ENCODE measurements around the gene ZNF365. TPM values are rescaled to one million over a fixed set of nuclear protein-coding genes. Genes with fewer than 3 reads are reported as not detected.
A peak's percentile ranks its signal among the peaks of the same experiment; 100 is the strongest.

The ZNF365 gene
- total and polyA plus RNA-seq, 9 of the 15 experiments (the other 6 are each of a cell fraction or from before 2014, with no cell fraction given): 0.03 to 0.04 TPM; not detected in 7

- TF ChIP-seq HMG20A (CRISPR knock-in tag; conservative IDR thresholded peaks at IDR 0.05) (no peak), TCF7L2 (IDR thresholded peaks at IDR 0.05; ENCODE audit: low read depth, low read length) (no peak), EWSR1 (IDR thresholded peaks at IDR 0.05; ENCODE audit: borderline replicate concordance, low read depth, partially characterized antibody) (no peak), ARID3A (IDR thresholded peaks at IDR 0.05; ENCODE audit: borderline replicate concordance, low read depth, low read length) (no peak), PREB (CRISPR knock-in tag; IDR thresholded peaks at IDR 0.05) (no peak), E2F6 (IDR thresholded peaks at IDR 0.05; ENCODE audit: borderline replicate concordance in 1 of 2, extremely low read depth in 1 of 2, insufficient read depth in 1 of 2, insufficient read length in 1 of 2, low read depth in 1 of 2, low read length in 1 of 2, poor library complexity in 1 of 2, severe bottlenecking in 1 of 2) (peak in 1 of 2 experiments; percentile 36), EP300 (IDR thresholded peaks at IDR 0.05; ENCODE audit: low read length) (no peak), EGR1 (conservative IDR thresholded peaks at IDR 0.05) (no peak)
These were observed 14.2 kb downstream of the ZNF365 start (continued) for GRCh38 chr10:62388328-62388727.
